ENCODE data around the gene DUSP1. TPM values are rescaled to one million over a fixed set of nuclear protein-coding genes. Genes with fewer than 3 reads are reported as not detected.

Gene DUSP1
- total and polyA plus RNA-seq, 2 of the 13 experiments (the other 11 are each of a cell fraction or from before 2014, with no cell fraction given) = 27.1 to 55.5 TPM

- TF ChIP-seq GATAD2A (CRISPR knock-in tag; IDR thresholded peaks at IDR 0.05) (peak; percentile 38; the same call in 1 of the 2 replicates), ATRX (CRISPR knock-in tag; IDR thresholded peaks at IDR 0.05; ENCODE audit: borderline replicate concordance) (no peak), RARA (CRISPR knock-in tag; IDR thresholded peaks at IDR 0.05) (0 out of 2 replicates have a peak, but pooled peaks have one; percentile 36), ZNF687 (CRISPR knock-in tag; IDR thresholded peaks at IDR 0.05) (peak; percentile 90), SNAPC4 (CRISPR knock-in tag; IDR thresholded peaks at IDR 0.05) (no peak), ZNF605 (CRISPR knock-in tag; IDR thresholded peaks at IDR 0.05) (no peak; the same call in 1 of the 2 replicates), HMG20B (CRISPR knock-in tag; conservative IDR thresholded peaks at IDR 0.05) (no peak), GFI1 (CRISPR knock-in tag; IDR thresholded peaks at IDR 0.05; ENCODE audit: borderline replicate concordance) (0 out of 2 replicates have a peak, but pooled peaks have one; percentile 44), ARNTL (CRISPR knock-in tag; IDR thresholded peaks at IDR 0.05) (no peak), BATF2 (CRISPR knock-in tag; IDR thresholded peaks at IDR 0.05) (no peak), YY1 (IDR thresholded peaks at IDR 0.05; ENCODE audit: insufficient read depth, insufficient replicate concordance, low read depth, low read length) (no peak), NR2F6 (IDR thresholded peaks at IDR 0.05) (peak; percentile 62; the same call in 1 of the 2 replicates), NR2F6 (CRISPR knock-in tag; IDR thresholded peaks at IDR 0.05) (peak; percentile 65; the same call in 1 of the 2 replicates), ZFP91 (CRISPR knock-in tag; IDR thresholded peaks at IDR 0.05; ENCODE audit: borderline replicate concordance) (0 out of 2 replicates have a peak, but pooled peaks have one; percentile 25), FOSL2 (CRISPR knock-in tag; IDR thresholded peaks at IDR 0.05) (0 out of 2 replicates have a peak, but pooled peaks have one; percentile 37), ZMAT3 (CRISPR knock-in tag; conservative IDR thresholded peaks at IDR 0.05) (peak; percentile 79; the same call in 1 of the 2 replicates)
These were observed 18.9 kb upstream of the DUSP1 start (continued) for GRCh38 chr5:172789687-172790495.
